GM23338 (cell line): ENCODE measurements around the gene FEZF1. TPM values are rescaled to one million over a fixed set of nuclear protein-coding genes. Genes with fewer than 3 reads are reported as not detected.

Experiments
- ATAC-seq: fragments of 200-7000 bp; cut with Tn5 transposase; 3 replicates; pipeline ENCODE4 v1.9.1; 2020
- DNase-seq: peaks from one replicate; pipeline ENCODE4 v3.0.0-alpha.2; 2015; ENCODE audit warnings: low spot score
- H2AFZ ChIP-seq: fragments of 200-600 bp; sonication (generic); 2 replicates; pipeline ENCODE4 v1.8.0; 2016; ENCODE audit warnings: antibody characterized with exemption, mild to moderate bottlenecking, moderate library complexity
- H3F3A ChIP-seq: fragments of 200-600 bp; sonication (generic); replicated peaks from 2 replicates; pipeline ENCODE4 v1.8.0; 2017; ENCODE audit warnings: antibody characterized with exemption, mixed run types, low read depth
- H3K27ac ChIP-seq: fragments of 200-600 bp; sonication (generic); 2 replicates; pipeline ENCODE4 v1.6.1; 2016; ENCODE audit warnings: low read depth
- H3K27me3 ChIP-seq: fragments of 200-600 bp; sonication (generic); 2 replicates; pipeline ENCODE4 v1.8.0; 2016; ENCODE audit warnings: mild to moderate bottlenecking, mixed run types, moderate library complexity; ENCODE audit not compliant: insufficient read depth
- H3K36me3 ChIP-seq: fragments of 200-600 bp; sonication (generic); 2 replicates; pipeline ENCODE4 v1.8.0; 2016; ENCODE audit warnings: mild to moderate bottlenecking; ENCODE audit not compliant: insufficient read depth
- H3K4me1 ChIP-seq: fragments of 200-600 bp; sonication (generic); 2 replicates; pipeline ENCODE4 v1.8.0; 2016; ENCODE audit warnings: mild to moderate bottlenecking, moderate library complexity; ENCODE audit not compliant: insufficient read depth
- H3K4me2 ChIP-seq: fragments of 200-600 bp; sonication (generic); 2 replicates; pipeline ENCODE4 v1.7.1; 2017; ENCODE audit warnings: mixed run types
- H3K4me3 ChIP-seq: fragments of 200-600 bp; sonication (generic); 2 replicates; pipeline ENCODE4 v1.6.1; 2016; ENCODE audit warnings: mixed run types
- H3K79me2 ChIP-seq: fragments of 200-600 bp; sonication (generic); replicated peaks from 2 replicates; pipeline ENCODE4 v1.8.0; 2017; ENCODE audit warnings: mild to moderate bottlenecking; ENCODE audit not compliant: insufficient read depth
- H3K9me2 ChIP-seq: fragments of 200-600 bp; sonication (generic); 2 replicates; pipeline ENCODE4 v1.8.0; 2017; ENCODE audit not compliant: insufficient read depth
- H4K20me1 ChIP-seq: fragments of 200-600 bp; sonication (generic); replicated peaks from 2 replicates; pipeline ENCODE4 v1.8.0; 2017; ENCODE audit warnings: mild to moderate bottlenecking; ENCODE audit not compliant: insufficient read depth
- H3K27ac Mint-ChIP-seq: 2 replicates; pipeline ENCODE4 v1.8.0; 2020; ENCODE audit warnings: inconsistent platforms, mild to moderate bottlenecking, moderate library complexity, mixed read lengths
- H3K27me3 Mint-ChIP-seq: 3 replicates; pipeline ENCODE4 v1.8.0; 2022; ENCODE audit warnings: low read depth, mild to moderate bottlenecking, moderate library complexity, mixed read lengths, inconsistent platforms; ENCODE audit not compliant: insufficient read depth, poor library complexity
- H3K36me3 Mint-ChIP-seq: 3 replicates; pipeline ENCODE4 v1.8.0; 2021; ENCODE audit warnings: low read depth, mild to moderate bottlenecking, inconsistent platforms, moderate library complexity, mixed read lengths
- H3K4me1 Mint-ChIP-seq: 3 replicates; pipeline ENCODE4 v1.8.0; 2020; ENCODE audit warnings: mild to moderate bottlenecking, inconsistent platforms, mixed read lengths
- H3K4me3 Mint-ChIP-seq: 3 replicates; pipeline ENCODE4 v1.8.0; 2021; ENCODE audit warnings: moderate library complexity, mild to moderate bottlenecking, inconsistent platforms, mixed read lengths
- H3K9me3 Mint-ChIP-seq: 3 replicates; pipeline ENCODE4 v1.8.0; 2020; ENCODE audit warnings: moderate library complexity, mild to moderate bottlenecking, inconsistent platforms, mixed read lengths
- CREB1 ChIP-seq: fragments of 250-450 bp; sonication (Bioruptor Pico); IDR thresholded peaks from 2 replicates; pipeline ENCODE4 v1.5.0; 2020; ENCODE audit warnings: low read depth, mild to moderate bottlenecking, moderate library complexity
- EZH2 ChIP-seq: fragments of 200-600 bp; sonication (generic); IDR thresholded peaks from one replicate; pipeline ENCODE4 v1.8.0; 2017; ENCODE audit warnings: antibody characterized with exemption, mild to moderate bottlenecking, low read depth; ENCODE audit not compliant: unreplicated experiment
- JUNB ChIP-seq: IDR thresholded peaks from one replicate; pipeline ENCODE4 v1.6.1; 2016; ENCODE audit warnings: antibody characterized with exemption; ENCODE audit not compliant: unreplicated experiment
- POLR2AphosphoS5 ChIP-seq: IDR thresholded peaks from 2 replicates; pipeline ENCODE4 v1.6.1; 2016; ENCODE audit warnings: antibody characterized with exemption, low read depth
- STAT1 ChIP-seq: IDR thresholded peaks from one replicate; pipeline ENCODE4 v1.6.1; 2016; ENCODE audit warnings: antibody characterized with exemption; ENCODE audit not compliant: unreplicated experiment
- ZNF114 ChIP-seq: fragments of 250-450 bp; sonication (Bioruptor Pico); IDR thresholded peaks from 2 replicates; pipeline ENCODE4 v1.5.0; 2020; ENCODE audit warnings: mild to moderate bottlenecking, moderate library complexity
- ZNF331 ChIP-seq: fragments of 250-450 bp; sonication (Bioruptor Pico); IDR thresholded peaks from 2 replicates; pipeline ENCODE4 v1.5.0; 2020; ENCODE audit warnings: low read depth, mild to moderate bottlenecking, moderate library complexity
- polyA plus RNA-seq: library from polyadenylated mRNA; unstranded; fragments of >200 nt; fragmentation: Nextera tagmentation; extraction: Ambion mirVana; gene quantifications from 2 replicates; pipeline ENCODE4 v1.2.1, GENCODE V29; 2016
- total RNA-seq: library from RNA; depleted of rRNA; stranded (reverse); fragments of >200 nt; shearing (Covaris generic); gene quantifications from 2 replicates; pipeline ENCODE4 v1.2.3, GENCODE V29; 2014
- TF ChIP-seq, protein P1 (sequence below): fragments of 250-450 bp; sonication (Bioruptor Pico); IDR thresholded peaks from 2 replicates; pipeline ENCODE4 v1.5.0; 2020; ENCODE audit warnings: mild to moderate bottlenecking, moderate library complexity
- TF ChIP-seq, protein P2 (sequence below), 2 experiments: fragments of 200-600 bp in 1 of 2; sonication (generic) in 1 of 2; conservative IDR thresholded peaks; 2 replicates each; pipeline versions ENCODE4 v1.5.1 to v1.6.1; 2016 to 2017; ENCODE audit warnings: antibody characterized with exemption in 2 of 2, low read depth in 2 of 2, mild to moderate bottlenecking in 2 of 2, moderate library complexity in 1 of 2
- TF ChIP-seq, protein P3 (sequence below): IDR thresholded peaks from 2 replicates; pipeline ENCODE4 v1.6.1; 2016; ENCODE audit warnings: antibody characterized with exemption

FEZF1 gene
- total and polyA plus RNA-seq, 2 experiments from 2014 or later, result 1.0 to 2.3 TPM

DNA sequence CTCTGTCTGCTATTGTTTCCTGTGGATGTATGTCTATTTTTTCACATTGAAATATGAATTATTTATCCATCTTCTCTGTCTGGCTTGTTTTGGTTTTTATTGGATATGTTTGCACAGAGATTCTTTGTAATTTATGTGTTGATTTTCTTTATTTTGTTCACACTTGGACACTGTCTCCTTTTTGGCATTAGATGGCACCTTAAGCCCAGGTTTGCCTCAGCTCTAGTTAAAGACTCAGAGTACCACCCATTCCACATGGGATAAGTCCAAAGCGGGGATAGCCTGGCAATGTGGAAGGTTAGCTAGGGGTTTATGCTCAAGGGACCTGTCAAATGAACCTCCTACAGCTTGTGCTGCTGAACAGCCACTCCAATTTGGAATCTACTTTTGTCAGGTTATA lies 14.1 kb downstream of the FEZF1 start:
- no peaks in the 10 kb centered on the region for H3K27me3 ChIP-seq
- no peak overlapping the region for H2AFZ ChIP-seq
- Mint-ChIP-seq H3K4me3 (no peak overlapping the region), H3K4me1 (peaks cover 2% of the 10 kb centered on the region; the same call in 2 of the 3 replicates), H3K36me3 (peaks cover 10% of the 10 kb centered on the region; the same call in 2 of the 3 replicates), H3K9me3 (peaks cover 25% of the 10 kb centered on the region), H3K27ac (no peak overlapping the region), H3K27me3 (peaks cover 1% of the 10 kb centered on the region)
- no peaks in the 10 kb centered on the region for H3K79me2 ChIP-seq
- TF ChIP-seq, protein P1, sequence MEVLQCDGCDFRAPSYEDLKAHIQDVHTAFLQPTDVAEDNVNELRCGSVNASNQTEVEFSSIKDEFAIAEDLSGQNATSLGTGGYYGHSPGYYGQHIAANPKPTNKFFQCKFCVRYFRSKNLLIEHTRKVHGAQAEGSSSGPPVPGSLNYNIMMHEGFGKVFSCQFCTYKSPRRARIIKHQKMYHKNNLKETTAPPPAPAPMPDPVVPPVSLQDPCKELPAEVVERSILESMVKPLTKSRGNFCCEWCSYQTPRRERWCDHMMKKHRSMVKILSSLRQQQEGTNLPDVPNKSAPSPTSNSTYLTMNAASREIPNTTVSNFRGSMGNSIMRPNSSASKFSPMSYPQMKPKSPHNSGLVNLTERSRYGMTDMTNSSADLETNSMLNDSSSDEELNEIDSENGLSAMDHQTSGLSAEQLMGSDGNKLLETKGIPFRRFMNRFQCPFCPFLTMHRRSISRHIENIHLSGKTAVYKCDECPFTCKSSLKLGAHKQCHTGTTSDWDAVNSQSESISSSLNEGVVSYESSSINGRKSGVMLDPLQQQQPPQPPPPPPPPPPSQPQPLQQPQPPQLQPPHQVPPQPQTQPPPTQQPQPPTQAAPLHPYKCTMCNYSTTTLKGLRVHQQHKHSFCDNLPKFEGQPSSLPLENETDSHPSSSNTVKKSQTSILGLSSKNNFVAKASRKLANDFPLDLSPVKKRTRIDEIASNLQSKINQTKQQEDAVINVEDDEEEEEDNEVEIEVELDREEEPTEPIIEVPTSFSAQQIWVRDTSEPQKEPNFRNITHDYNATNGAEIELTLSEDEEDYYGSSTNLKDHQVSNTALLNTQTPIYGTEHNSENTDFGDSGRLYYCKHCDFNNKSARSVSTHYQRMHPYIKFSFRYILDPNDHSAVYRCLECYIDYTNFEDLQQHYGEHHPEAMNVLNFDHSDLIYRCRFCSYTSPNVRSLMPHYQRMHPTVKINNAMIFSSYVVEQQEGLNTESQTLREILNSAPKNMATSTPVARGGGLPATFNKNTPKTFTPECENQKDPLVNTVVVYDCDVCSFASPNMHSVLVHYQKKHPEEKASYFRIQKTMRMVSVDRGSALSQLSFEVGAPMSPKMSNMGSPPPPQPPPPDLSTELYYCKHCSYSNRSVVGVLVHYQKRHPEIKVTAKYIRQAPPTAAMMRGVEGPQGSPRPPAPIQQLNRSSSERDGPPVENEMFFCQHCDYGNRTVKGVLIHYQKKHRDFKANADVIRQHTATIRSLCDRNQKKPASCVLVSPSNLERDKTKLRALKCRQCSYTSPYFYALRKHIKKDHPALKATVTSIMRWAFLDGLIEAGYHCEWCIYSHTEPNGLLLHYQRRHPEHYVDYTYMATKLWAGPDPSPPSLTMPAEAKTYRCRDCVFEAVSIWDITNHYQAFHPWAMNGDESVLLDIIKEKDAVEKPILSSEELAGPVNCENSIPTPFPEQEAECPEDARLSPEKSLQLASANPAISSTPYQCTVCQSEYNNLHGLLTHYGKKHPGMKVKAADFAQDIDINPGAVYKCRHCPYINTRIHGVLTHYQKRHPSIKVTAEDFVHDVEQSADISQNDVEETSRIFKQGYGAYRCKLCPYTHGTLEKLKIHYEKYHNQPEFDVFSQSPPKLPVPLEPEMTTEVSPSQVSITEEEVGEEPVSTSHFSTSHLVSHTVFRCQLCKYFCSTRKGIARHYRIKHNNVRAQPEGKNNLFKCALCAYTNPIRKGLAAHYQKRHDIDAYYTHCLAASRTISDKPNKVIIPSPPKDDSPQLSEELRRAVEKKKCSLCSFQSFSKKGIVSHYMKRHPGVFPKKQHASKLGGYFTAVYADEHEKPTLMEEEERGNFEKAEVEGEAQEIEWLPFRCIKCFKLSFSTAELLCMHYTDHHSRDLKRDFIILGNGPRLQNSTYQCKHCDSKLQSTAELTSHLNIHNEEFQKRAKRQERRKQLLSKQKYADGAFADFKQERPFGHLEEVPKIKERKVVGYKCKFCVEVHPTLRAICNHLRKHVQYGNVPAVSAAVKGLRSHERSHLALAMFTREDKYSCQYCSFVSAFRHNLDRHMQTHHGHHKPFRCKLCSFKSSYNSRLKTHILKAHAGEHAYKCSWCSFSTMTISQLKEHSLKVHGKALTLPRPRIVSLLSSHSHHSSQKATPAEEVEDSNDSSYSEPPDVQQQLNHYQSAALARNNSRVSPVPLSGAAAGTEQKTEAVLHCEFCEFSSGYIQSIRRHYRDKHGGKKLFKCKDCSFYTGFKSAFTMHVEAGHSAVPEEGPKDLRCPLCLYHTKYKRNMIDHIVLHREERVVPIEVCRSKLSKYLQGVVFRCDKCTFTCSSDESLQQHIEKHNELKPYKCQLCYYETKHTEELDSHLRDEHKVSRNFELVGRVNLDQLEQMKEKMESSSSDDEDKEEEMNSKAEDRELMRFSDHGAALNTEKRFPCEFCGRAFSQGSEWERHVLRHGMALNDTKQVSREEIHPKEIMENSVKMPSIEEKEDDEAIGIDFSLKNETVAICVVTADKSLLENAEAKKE (CRISPR knock-in tag), result no peak
- TF ChIP-seq, protein P2, sequence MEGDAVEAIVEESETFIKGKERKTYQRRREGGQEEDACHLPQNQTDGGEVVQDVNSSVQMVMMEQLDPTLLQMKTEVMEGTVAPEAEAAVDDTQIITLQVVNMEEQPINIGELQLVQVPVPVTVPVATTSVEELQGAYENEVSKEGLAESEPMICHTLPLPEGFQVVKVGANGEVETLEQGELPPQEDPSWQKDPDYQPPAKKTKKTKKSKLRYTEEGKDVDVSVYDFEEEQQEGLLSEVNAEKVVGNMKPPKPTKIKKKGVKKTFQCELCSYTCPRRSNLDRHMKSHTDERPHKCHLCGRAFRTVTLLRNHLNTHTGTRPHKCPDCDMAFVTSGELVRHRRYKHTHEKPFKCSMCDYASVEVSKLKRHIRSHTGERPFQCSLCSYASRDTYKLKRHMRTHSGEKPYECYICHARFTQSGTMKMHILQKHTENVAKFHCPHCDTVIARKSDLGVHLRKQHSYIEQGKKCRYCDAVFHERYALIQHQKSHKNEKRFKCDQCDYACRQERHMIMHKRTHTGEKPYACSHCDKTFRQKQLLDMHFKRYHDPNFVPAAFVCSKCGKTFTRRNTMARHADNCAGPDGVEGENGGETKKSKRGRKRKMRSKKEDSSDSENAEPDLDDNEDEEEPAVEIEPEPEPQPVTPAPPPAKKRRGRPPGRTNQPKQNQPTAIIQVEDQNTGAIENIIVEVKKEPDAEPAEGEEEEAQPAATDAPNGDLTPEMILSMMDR (conservative IDR thresholded peaks at IDR 0.05; ENCODE audit: low read depth in 2 of 2), result peak in 1 of 2 experiments; percentile 44; a peak in 3 of 4 replicates
- DNase-seq (no peak), ATAC-seq (no peak)
- no peaks in the 10 kb centered on the region for H3F3A ChIP-seq
- peaks cover 11% of the 10 kb centered on the region for H3K9me2 ChIP-seq
- H3K36me3 ChIP-seq, result no peaks in the 10 kb centered on the region
- no peak overlapping the region for H3K27ac ChIP-seq
- no peak overlapping the region for H3K4me3 ChIP-seq
- H3K4me2 ChIP-seq, result no peak overlapping the region
- no peaks in the 10 kb centered on the region for H4K20me1 ChIP-seq
- no peaks in the 10 kb centered on the region for H3K4me1 ChIP-seq

DNA sequence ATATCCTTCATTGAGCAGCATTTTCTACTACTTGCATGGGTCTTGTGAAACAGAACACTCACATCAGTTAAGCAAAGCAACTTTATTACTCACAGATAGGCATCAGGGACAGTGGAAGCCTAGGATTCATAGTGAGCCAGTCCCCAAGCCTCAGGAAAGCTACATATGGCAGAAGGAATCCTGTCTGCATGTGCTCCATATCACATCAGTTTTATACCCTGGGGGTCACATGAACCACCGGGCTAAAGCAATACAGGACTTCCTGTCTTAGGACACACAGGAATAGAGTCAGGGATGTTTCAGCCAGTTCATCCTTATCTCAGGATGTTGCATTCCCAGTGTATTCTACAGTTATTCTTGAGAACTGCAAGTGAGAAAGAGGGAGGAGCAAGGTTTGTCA lies 15.1 kb downstream of the FEZF1 start:
- Mint-ChIP-seq H3K4me3 (no peak overlapping the region), H3K9me3 (peaks cover 25% of the 10 kb centered on the region), H3K27me3 (peaks cover 1% of the 10 kb centered on the region), H3K4me1 (peaks cover 4% of the 10 kb centered on the region; the same call in 2 of the 3 replicates), H3K36me3 (peaks cover 10% of the 10 kb centered on the region; the same call in 2 of the 3 replicates), H3K27ac (no peak overlapping the region)
- no peaks in the 10 kb centered on the region for H3K4me1 ChIP-seq
- no peaks in the 10 kb centered on the region for H4K20me1 ChIP-seq
- no peaks in the 10 kb centered on the region for H3F3A ChIP-seq
- H3K36me3 ChIP-seq, result no peaks in the 10 kb centered on the region
- no peak for DNase-seq
- H3K79me2 ChIP-seq, result no peaks in the 10 kb centered on the region
- ATAC-seq, result no peak
- H3K9me2 ChIP-seq, result peaks cover 11% of the 10 kb centered on the region
- H3K4me2 ChIP-seq, result no peak overlapping the region
- H3K4me3 ChIP-seq, result no peak overlapping the region
- H3K27me3 ChIP-seq, result no peaks in the 10 kb centered on the region
- H3K27ac ChIP-seq, result no peak overlapping the region
- no peak overlapping the region for H2AFZ ChIP-seq
- no peak for TF ChIP-seq ZNF331 (CRISPR knock-in tag)
- no peak for TF ChIP-seq CREB1 (CRISPR knock-in tag)
- no peak for TF ChIP-seq ZNF114 (CRISPR knock-in tag)
- no peak for TF ChIP-seq EZH2
- TF ChIP-seq, protein P2 (conservative IDR thresholded peaks at IDR 0.05; ENCODE audit: low read depth in 2 of 2), result no peak
- TF ChIP-seq JUNB, result no peak
- TF ChIP-seq, protein P3, sequence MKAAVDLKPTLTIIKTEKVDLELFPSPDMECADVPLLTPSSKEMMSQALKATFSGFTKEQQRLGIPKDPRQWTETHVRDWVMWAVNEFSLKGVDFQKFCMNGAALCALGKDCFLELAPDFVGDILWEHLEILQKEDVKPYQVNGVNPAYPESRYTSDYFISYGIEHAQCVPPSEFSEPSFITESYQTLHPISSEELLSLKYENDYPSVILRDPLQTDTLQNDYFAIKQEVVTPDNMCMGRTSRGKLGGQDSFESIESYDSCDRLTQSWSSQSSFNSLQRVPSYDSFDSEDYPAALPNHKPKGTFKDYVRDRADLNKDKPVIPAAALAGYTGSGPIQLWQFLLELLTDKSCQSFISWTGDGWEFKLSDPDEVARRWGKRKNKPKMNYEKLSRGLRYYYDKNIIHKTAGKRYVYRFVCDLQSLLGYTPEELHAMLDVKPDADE, result no peak
- TF ChIP-seq STAT1, result no peak
- TF ChIP-seq POLR2AphosphoS5, result no peak
